GM10248 (cell line): ENCODE data around the gene KRT40.

Experiments
- CTCF ChIA-PET: fragments of 300-600 bp; sonication (Branson Sonifier 250); formaldehyde crosslinking; extraction: SDS; loops from one replicate; lab custom pipeline; 2021; ENCODE audit warnings: antibody characterized with exemption; lab: Yijun Ruan, JAX
- POLR2A ChIA-PET: fragments of 350-650 bp; sonication (Branson Sonifier 250); formaldehyde crosslinking; extraction: SDS; loops from one replicate; lab custom pipeline; 2020; ENCODE audit warnings: antibody characterized with exemption; lab: Yijun Ruan, JAX
- DNase-seq: peaks from one replicate; pipeline ENCODE4 v3.0.0; 2012; ENCODE audit errors: extremely low spot score
- TF ChIP-seq, protein P1 (sequence below): IDR thresholded peaks from 2 replicates; pipeline ENCODE4 v1.5.1; 2012; ENCODE audit warnings: mild to moderate bottlenecking, low read depth; ENCODE audit errors: extremely low read depth, missing control alignments, control extremely low read depth

Gene KRT40

DNA sequence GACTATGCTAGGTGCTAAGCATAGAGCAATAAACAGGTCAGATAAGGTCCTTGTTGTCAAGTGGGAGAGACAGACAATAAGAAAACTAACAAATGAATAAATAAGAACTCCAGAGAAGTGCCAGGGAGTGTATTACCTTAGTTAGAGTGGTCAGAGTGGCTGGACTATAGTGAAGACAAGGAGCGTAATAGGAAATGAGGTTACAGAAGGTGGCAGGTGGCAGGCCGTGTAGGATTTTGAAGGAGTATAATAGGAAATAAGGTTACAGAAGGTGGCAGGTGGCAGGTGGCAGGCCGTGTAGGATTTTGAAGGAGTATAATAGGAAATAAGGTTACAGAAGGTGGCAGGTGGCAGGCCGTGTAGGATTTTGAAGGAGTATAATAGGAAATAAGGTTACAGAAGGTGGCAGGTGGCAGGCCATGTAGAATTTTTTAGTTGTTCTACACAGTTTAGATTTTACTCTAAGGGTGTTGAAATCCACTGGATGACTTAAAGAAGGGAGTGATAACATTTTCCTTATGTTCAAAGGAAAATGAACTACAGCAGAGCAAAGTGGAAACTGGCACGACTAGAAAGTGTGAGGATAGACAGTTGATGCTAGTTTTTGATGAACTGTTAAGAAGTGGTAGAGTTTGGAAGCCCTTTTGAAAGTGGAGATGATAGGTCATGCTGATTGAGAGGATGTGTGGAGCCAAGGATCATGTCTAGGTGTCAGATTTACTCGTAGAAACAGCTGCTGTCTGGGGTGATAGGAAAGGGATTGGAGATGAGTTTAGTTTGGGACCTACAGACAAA is 28.4 kb upstream of the KRT40 start:
- ChIA-PET CTCF (no interaction called here), POLR2A (no interaction called here)
- no peak for DNase-seq
- TF ChIP-seq, protein P1, sequence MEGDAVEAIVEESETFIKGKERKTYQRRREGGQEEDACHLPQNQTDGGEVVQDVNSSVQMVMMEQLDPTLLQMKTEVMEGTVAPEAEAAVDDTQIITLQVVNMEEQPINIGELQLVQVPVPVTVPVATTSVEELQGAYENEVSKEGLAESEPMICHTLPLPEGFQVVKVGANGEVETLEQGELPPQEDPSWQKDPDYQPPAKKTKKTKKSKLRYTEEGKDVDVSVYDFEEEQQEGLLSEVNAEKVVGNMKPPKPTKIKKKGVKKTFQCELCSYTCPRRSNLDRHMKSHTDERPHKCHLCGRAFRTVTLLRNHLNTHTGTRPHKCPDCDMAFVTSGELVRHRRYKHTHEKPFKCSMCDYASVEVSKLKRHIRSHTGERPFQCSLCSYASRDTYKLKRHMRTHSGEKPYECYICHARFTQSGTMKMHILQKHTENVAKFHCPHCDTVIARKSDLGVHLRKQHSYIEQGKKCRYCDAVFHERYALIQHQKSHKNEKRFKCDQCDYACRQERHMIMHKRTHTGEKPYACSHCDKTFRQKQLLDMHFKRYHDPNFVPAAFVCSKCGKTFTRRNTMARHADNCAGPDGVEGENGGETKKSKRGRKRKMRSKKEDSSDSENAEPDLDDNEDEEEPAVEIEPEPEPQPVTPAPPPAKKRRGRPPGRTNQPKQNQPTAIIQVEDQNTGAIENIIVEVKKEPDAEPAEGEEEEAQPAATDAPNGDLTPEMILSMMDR, result no peak

DNA sequence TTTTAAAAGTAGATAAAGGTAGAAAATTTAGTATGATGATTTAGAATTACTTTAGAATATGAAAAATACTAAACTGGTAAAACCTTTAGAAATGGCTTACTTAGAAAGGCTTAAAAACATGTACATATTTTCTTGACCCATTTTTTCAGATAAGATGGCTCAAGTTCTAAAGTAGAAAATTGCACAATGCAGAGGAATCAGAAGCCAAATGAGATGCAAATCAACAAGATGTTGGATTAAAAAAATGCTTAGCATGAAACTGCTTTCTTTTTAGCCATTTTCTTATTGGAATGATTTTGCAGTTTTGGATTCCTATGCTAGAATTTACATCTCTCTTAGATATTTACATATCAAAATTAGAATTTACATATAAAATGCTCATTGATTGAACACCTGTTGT is 26.3 kb upstream of the KRT40 start:
- POLR2A ChIA-PET, result no interaction called here
- TF ChIP-seq, protein P1, result no peak
- DNase-seq, result no peak
- CTCF ChIA-PET, result no interaction called here

DNA sequence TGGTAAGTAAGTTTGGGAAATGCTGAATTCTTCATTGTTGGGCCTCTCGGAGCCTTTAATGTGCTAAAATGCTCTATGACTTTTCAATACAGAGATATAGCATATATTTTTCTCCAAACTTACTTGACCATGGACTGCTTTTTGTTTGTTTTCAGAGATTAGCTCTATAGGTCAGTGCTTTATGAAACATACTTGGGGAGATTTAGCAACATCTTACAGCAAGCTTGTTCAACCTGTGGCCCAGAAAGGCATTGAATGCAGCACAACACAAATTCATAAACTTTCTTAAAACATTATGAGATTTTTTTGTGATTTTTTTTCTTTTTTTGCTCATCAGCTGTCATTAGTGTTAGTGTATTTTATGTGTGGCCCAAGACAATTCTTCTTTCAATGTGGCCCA is 25.8 kb upstream of the KRT40 start:
- CTCF ChIA-PET, result no interaction called here
- DNase-seq, result no peak
- POLR2A ChIA-PET, result no interaction called here
- TF ChIP-seq, protein P1, result no peak

- ChIA-PET CTCF (no interaction called here), POLR2A (no interaction called here)
- DNase-seq, result no peak
- TF ChIP-seq, protein P1, result no peak
Observed at GRCh38 chr17:41009301-41009760, 25.2 kb upstream of the KRT40 start.

- ChIA-PET CTCF (no interaction called here), POLR2A (no interaction called here)
- DNase-seq, result no peak
- TF ChIP-seq, protein P1, result no peak
Observed at GRCh38 chr17:41008811-41009210, 24.7 kb upstream of the KRT40 start, which contains the start of gene KRTAP3-1. Gene KRTAP3-1, minus strand, starts transcription at chr17:41009128. Its CDS starts 54 bp downstream, at chr17:41009074.

DNA sequence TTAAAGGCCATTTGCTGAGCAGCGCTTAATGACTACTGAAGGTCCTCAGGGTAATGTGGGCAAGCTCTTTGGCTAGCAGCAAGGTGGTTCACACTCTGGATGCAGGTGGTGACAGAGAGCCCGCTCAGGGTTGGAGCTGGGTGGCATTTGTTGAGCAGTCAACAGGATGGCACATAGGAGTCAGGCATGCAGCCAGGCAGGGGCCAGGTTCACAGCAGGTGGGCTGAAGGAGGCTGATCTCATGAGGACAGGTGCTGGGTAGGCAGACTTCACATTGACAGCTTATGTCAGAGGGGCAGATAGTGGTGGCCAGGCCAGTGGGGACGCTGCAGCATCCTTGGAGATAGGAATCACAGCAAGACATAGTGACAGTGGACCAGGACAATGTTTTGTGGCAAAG is 20.3 kb upstream of the KRT40 start:
- TF ChIP-seq, protein P1, result no peak
- ChIA-PET CTCF (no interaction called here), POLR2A (no interaction called here)
- no peak for DNase-seq
